PC-3 (cell line): ENCODE measurements around the gene IQCK.

ENCODE experiments used
- EZH2 ChIP-seq: fragments of 300-600 bp; sonication (generic); IDR thresholded peaks from one replicate; pipeline ENCODE4 v1.6.1; 2017; ENCODE audit warnings: antibody characterized with exemption, mild to moderate bottlenecking, low read length; ENCODE audit not compliant: unreplicated experiment
- TF ChIP-seq, protein P1 (sequence below): fragments of 300-600 bp; sonication (generic); conservative IDR thresholded peaks from 2 replicates; pipeline ENCODE4 v1.5.1; 2017; ENCODE audit warnings: antibody characterized with exemption, low read depth, mild to moderate bottlenecking, low read length

DNA sequence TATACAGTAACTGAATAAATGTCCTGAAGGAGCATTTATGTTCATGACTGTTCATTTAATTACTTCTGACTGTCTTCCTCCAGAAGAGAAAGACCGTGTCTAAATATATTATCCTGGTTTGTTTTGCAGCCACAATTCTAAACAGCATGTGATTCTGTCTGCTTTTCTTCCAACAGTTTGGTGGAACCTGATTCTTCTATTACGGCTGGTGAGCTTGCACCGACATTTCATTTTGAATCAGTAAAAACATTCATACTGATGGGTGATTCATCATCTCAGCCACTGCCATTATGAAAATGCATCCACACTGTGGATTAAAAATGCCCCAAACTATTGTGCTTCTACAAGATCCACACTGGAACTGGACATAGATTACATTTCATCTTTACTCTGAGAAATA lies 17.0 kb upstream of the IQCK start:
- TF ChIP-seq, protein P1, sequence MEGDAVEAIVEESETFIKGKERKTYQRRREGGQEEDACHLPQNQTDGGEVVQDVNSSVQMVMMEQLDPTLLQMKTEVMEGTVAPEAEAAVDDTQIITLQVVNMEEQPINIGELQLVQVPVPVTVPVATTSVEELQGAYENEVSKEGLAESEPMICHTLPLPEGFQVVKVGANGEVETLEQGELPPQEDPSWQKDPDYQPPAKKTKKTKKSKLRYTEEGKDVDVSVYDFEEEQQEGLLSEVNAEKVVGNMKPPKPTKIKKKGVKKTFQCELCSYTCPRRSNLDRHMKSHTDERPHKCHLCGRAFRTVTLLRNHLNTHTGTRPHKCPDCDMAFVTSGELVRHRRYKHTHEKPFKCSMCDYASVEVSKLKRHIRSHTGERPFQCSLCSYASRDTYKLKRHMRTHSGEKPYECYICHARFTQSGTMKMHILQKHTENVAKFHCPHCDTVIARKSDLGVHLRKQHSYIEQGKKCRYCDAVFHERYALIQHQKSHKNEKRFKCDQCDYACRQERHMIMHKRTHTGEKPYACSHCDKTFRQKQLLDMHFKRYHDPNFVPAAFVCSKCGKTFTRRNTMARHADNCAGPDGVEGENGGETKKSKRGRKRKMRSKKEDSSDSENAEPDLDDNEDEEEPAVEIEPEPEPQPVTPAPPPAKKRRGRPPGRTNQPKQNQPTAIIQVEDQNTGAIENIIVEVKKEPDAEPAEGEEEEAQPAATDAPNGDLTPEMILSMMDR, result no peak
- no peak for TF ChIP-seq EZH2
